Muscle of leg (tissue), 11 donors: ENCODE data around the gene GRAP2. TPM values are rescaled to one million over a fixed set of nuclear protein-coding genes. Genes with fewer than 3 reads are reported as not detected.

Experiments used
- DNase-seq: peaks from one replicate; pipeline ENCODE4 v3.0.0; 2013
- H3K27ac ChIP-seq: one replicate; pipeline ENCODE4 v1.5.1; 2013; ENCODE audit warnings: mild to moderate bottlenecking, low read length, control low read depth
- H3K27me3 ChIP-seq: one replicate; pipeline ENCODE4 v1.6.1; 2013; ENCODE audit warnings: low read length; ENCODE audit not compliant: control insufficient read depth, insufficient read depth
- H3K36me3 ChIP-seq: one replicate; pipeline ENCODE4 v1.6.1; 2013; ENCODE audit warnings: low read length; ENCODE audit not compliant: control insufficient read depth, insufficient read depth
- H3K4me1 ChIP-seq: one replicate; pipeline ENCODE4 v1.6.1; 2013; ENCODE audit warnings: low read length; ENCODE audit not compliant: control insufficient read depth, insufficient read depth
- H3K4me3 ChIP-seq: one replicate; pipeline ENCODE4 v1.5.1; 2013; ENCODE audit warnings: low read length, control low read depth
- H3K9me3 ChIP-seq: replicated peaks from 2 replicates; pipeline ENCODE4 v1.6.1; 2013; ENCODE audit warnings: low read depth, low read length; ENCODE audit not compliant: control insufficient read depth
- WGBS: methylation state at CpG from one replicate; pipeline ENCODE4 v1.1.5; 2013; ENCODE audit warnings: missing lambda C conversion rate; ENCODE audit not compliant: insufficient coverage; 5-methylcytosine and 5-hydroxymethylcytosine counted together
- polyA plus RNA-seq, 8 donors: library from polyadenylated mRNA; unstranded; fragments of 120-200 nt; gene quantifications; one replicate each; pipeline versions ENCODE4 v1.2.1 to v1.2.3, GENCODE V29; 2013; ENCODE audit warnings: inconsistent platforms in 1 of 8, low replicate concordance in 1 of 8; ENCODE audit not compliant: insufficient read length in 8 of 8, insufficient read depth in 1 of 8
- total RNA-seq: library from RNA; stranded (reverse); fragments of 120-200 nt; gene quantifications from one replicate; pipeline ENCODE4 v1.2.4, GENCODE V29; 2013

Gene GRAP2
- total and polyA plus RNA-seq, 9 donors: 0.40 to 0.80 (median 0.68) TPM

DNA sequence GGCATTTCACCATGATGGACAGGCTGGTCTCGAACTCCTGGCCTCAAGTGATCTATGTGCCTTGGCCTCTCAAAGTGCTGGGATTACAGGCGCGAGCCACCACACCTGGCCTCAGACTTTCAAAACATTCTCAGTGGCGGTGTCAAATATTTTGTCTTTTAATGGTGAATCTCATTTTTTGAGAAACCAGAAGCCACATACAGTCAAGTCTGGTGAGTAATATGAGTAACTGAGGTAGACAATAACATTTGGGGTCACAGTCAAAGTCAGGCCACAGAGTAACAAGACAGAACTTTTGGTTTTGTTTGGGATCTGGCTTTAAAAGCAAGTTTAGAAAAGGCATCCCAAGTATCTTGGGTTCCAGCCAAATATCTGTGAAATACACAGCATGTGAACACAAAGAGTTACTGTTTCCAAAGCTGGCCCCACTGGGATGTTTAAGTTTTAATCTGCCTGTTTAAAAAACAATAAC is 53.7 kb downstream of the GRAP2 start:
- H3K27me3 ChIP-seq: peaks cover 16% of the 10 kb centered on the region
- peak; percentile 84 for DNase-seq

DNA sequence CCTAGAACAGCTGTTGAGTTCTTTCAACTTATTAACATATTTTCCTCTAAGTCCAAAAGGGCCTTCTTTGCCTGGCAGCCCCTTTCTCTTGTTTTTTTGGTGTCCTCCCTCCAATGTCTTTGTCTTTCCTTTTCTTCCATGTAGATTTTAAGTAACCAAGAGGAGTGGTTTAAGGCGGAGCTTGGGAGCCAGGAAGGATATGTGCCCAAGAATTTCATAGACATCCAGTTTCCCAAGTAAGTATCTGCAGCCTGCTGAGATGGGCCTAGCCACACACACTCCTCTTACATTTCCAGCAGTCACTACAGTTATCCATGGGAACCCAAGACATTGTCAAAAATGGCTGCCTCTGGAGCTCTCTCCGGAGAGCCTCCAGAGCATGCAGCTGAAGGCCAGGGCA is 54.8 kb downstream of the GRAP2 start:
- WGBS: no CpG with 5 or more reads among the region's 2 CpGs
- peaks cover 26% of the 10 kb centered on the region for H3K4me1 ChIP-seq
- peaks cover 18% of the 10 kb centered on the region for H3K27me3 ChIP-seq
- H3K27ac ChIP-seq: no peak overlapping the region
- no peak for DNase-seq
- no peaks in the 10 kb centered on the region for H3K9me3 ChIP-seq
- no peaks in the 10 kb centered on the region for H3K36me3 ChIP-seq
- H3K4me3 ChIP-seq: no peak overlapping the region

More for the DNA sequence above, 53.7 kb downstream of the GRAP2 start:
- 75% methylated on average over 1 of the region's 4 CpGs for WGBS
- H3K9me3 ChIP-seq: no peaks in the 10 kb centered on the region
- peaks cover 24% of the 10 kb centered on the region for H3K4me1 ChIP-seq
- no peak overlapping the region for H3K27ac ChIP-seq
- no peaks in the 10 kb centered on the region for H3K36me3 ChIP-seq
- H3K4me3 ChIP-seq: no peak overlapping the region

GRCh38 chr22:39956932-39957664 is 56.2 kb downstream of the GRAP2 start:
- peaks cover 26% of the 10 kb centered on the region for H3K4me1 ChIP-seq
- no peaks in the 10 kb centered on the region for H3K36me3 ChIP-seq
- WGBS: 52% methylated on average over 6 of the region's 10 CpGs
- H3K27me3 ChIP-seq: peaks cover 23% of the 10 kb centered on the region
- H3K9me3 ChIP-seq: no peaks in the 10 kb centered on the region
- H3K27ac ChIP-seq: no peak overlapping the region
- no peak for DNase-seq
- H3K4me3 ChIP-seq: no peak overlapping the region

DNA sequence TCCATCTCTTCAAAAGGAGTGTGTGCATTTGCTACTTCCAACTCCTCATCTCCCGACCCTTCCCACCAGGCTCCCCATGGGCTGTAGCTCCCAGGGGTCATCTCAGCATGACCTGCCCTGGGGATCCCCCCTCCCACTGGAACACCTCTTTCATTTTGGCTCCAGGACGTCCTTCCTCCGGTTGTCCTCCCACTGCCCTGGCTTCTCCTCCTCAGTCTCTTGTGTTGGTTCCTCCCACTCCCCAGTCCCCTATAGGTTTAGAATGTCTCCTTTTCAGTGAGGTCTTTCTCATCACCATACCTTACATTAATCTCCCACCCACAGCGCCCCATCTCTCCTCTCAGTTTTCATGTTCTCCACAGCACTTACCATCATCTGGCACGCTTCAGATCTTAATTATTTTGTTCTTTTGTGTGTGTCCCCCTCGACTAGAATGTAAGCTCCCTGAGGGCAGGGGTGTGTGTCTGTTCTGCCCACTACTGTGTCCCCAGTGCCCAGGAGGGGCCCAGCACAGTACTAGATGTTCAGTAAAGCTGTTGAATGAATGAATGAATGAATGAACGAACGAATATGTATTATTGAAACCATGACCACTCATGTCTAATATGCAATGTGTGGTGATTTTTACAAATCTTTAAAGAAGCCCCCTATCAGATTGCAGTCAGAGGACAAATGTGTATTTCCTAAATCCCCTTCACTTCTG is 57.3 kb downstream of the GRAP2 start:
- no peak for DNase-seq
- 49% methylated on average over 4 of the region's 8 CpGs for whole genome bisulfite sequencing
- H3K27me3 ChIP-seq: peaks cover 23% of the 10 kb centered on the region

DNA sequence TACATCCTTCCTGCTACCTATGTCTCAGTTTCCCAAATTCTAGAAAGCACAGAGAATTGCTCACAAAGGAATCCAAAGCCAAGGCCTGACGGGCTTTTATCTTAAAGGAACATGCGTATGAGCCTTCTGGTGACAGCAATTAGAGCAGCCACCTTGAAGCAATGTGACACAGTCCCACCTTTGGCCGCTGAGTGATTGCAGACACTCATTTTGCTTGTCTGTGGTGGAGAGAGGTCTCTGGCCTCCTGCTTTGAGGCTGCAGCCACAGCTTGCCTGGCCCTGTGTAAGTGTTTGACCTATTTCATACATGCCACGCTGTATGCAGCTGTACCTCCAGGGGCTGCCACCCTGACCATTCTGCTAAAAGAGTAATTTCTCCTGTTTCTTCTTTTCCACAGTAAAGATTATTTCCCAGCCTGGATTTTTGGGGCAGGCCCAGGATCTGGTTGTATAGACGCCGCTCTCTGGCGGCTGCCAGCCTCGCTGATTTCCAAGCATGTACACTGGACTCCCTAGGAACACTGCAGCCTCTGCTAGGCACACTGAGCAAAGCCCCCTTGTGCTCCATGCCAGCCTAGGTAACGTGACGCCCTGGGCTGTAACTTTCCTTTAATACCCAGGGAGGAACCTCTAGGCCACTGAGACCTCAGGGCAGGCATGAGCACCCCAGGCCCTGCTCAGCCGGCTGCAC is 58.2 kb downstream of the GRAP2 start:
- no peaks in the 10 kb centered on the region for H3K9me3 ChIP-seq
- H3K4me1 ChIP-seq: peaks cover 17% of the 10 kb centered on the region
- DNase-seq: no peak
- no peaks in the 10 kb centered on the region for H3K36me3 ChIP-seq
- no peak overlapping the region for H3K4me3 ChIP-seq
- no peak overlapping the region for H3K27ac ChIP-seq
- WGBS: 63% methylated on average over 10 of the region's 11 CpGs
- peaks cover 23% of the 10 kb centered on the region for H3K27me3 ChIP-seq

More for the DNA sequence above, 57.3 kb downstream of the GRAP2 start:
- no peaks in the 10 kb centered on the region for H3K9me3 ChIP-seq
- H3K4me1 ChIP-seq: peaks cover 25% of the 10 kb centered on the region
- no peak overlapping the region for H3K4me3 ChIP-seq
- H3K36me3 ChIP-seq: no peaks in the 10 kb centered on the region
- no peak overlapping the region for H3K27ac ChIP-seq

GRCh38 chr22:39959640-39960447 is 59.0 kb downstream of the GRAP2 start, which contains the start of gene TMA7B:
TMA7B (plus strand) TSS chr22:39960397; CDS start chr22:39964375, 3,978 bp downstream.
- WGBS: 35% methylated on average over 8 of the region's 14 CpGs
- Histone ChIP-seq H3K9me3 (no peaks in the 10 kb centered on the region), H3K36me3 (no peaks in the 10 kb centered on the region), H3K27me3 (peaks cover 26% of the 10 kb centered on the region), H3K4me1 (peaks cover 12% of the 10 kb centered on the region), H3K27ac (no peak within 1 kb of the TSS), H3K4me3 (no peak within 1 kb of the TSS)
- peak; percentile 57 for DNase-seq

GRCh38 chr22:39960791-39961746 is 60.2 kb downstream of the GRAP2 start:
- Histone ChIP-seq H3K27me3 (peaks cover 26% of the 10 kb centered on the region), H3K9me3 (no peaks in the 10 kb centered on the region), H3K36me3 (no peaks in the 10 kb centered on the region), H3K27ac (no peak overlapping the region), H3K4me3 (no peak overlapping the region), H3K4me1 (peaks cover 6% of the 10 kb centered on the region)
- peak; percentile 34 for DNase-seq
- 51% methylated on average over 5 of the region's 13 CpGs for WGBS

- H3K27ac ChIP-seq: no peak overlapping the region
- no peaks in the 10 kb centered on the region for H3K9me3 ChIP-seq
- DNase-seq: no peak
- no peaks in the 10 kb centered on the region for H3K36me3 ChIP-seq
- peaks cover 25% of the 10 kb centered on the region for H3K27me3 ChIP-seq
- WGBS: no CpG with 5 or more reads among the region's 9 CpGs
- H3K4me1 ChIP-seq: peaks cover 6% of the 10 kb centered on the region
- no peak overlapping the region for H3K4me3 ChIP-seq
Observed at GRCh38 chr22:39962071-39962470, 61.2 kb downstream of the GRAP2 start.

DNA sequence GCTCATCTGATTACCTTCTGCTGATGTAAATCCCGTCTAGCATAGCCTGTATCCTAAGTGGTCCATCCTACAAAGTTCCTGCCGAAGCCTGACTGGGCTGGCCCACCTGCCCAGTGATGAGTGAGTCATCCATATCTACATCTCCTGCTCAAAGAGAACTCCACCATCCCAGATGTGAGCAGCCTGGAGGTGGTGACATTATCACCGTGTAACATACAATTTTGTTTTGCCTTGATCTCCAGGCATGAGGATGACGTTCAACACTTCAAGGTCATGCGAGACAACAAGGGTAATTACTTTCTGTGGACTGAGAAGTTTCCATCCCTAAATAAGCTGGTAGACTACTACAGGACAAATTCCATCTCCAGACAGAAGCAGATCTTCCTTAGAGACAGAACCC is 64.9 kb downstream of the GRAP2 start:
- Histone ChIP-seq H3K36me3 (no peaks in the 10 kb centered on the region), H3K4me1 (no peaks in the 10 kb centered on the region), H3K27ac (no peak overlapping the region), H3K27me3 (peaks cover 17% of the 10 kb centered on the region), H3K9me3 (no peaks in the 10 kb centered on the region), H3K4me3 (no peak overlapping the region)
- WGBS: 82% methylated on average over 2 of the region's 5 CpGs
- DNase-seq: no peak
